A549 (cell line): ENCODE measurements around the gene VARS2.

Experiments
- CTCF ChIP-seq: fragments of >200 bp; sonication (Bioruptor Twin); formaldehyde crosslinking; IDR thresholded peaks from 3 replicates; pipeline ENCODE4 v1.5.1; 2016
- EP300 ChIP-seq, 2 experiments: fragments of >200 bp; sonication (Bioruptor Twin); formaldehyde crosslinking; IDR thresholded peaks; 2 replicates in 1 of 2; 3 replicates in 1 of 2; pipeline ENCODE4 v1.6.1; 2016 to 2017
- JUN ChIP-seq, 2 experiments: fragments of >200 bp; sonication (Bioruptor Twin); formaldehyde crosslinking; IDR thresholded peaks; 2 replicates in 1 of 2; 3 replicates in 1 of 2; pipeline ENCODE4 v1.6.1; 2016 to 2017
- MAFK ChIP-seq: fragments of 450-650 bp; IDR thresholded peaks from 2 replicates; pipeline ENCODE4 v1.6.1; 2014; ENCODE audit not compliant: partially characterized antibody
- MYC ChIP-seq: IDR thresholded peaks from 2 replicates; pipeline ENCODE4 v1.6.1; 2012; ENCODE audit warnings: mild to moderate bottlenecking, inconsistent platforms, low read length, improper control_type of control experiment, borderline replicate concordance
- POLR2A ChIP-seq: IDR thresholded peaks from 2 replicates; pipeline ENCODE4 v1.6.1; 2012; ENCODE audit warnings: mild to moderate bottlenecking, low read length
- REST ChIP-seq: fragments of 200-600 bp; sonication (generic); IDR thresholded peaks from 2 replicates; pipeline ENCODE4 v1.6.1; 2016; ENCODE audit warnings: antibody characterized with exemption, mild to moderate bottlenecking, moderate library complexity
- SMC3 ChIP-seq: fragments of >200 bp; sonication (Bioruptor Twin); formaldehyde crosslinking; IDR thresholded peaks from 3 replicates; pipeline ENCODE4 v1.6.1; 2018; ENCODE audit warnings: inconsistent platforms
- TP53 ChIP-seq: fragments of 250-450 bp; sonication (Bioruptor Pico); IDR thresholded peaks from 2 replicates; pipeline ENCODE4 v1.5.0; 2021; ENCODE audit warnings: mild to moderate bottlenecking, moderate library complexity

- TF ChIP-seq MAFK, result no peak
- peak; percentile 82 for TF ChIP-seq CTCF
- TF ChIP-seq REST, result no peak
- TF ChIP-seq TP53 (CRISPR knock-in tag), result no peak
- peak; percentile 89 for TF ChIP-seq SMC3
- no peak for TF ChIP-seq POLR2A
- TF ChIP-seq MYC, result no peak; the same call in 1 of the 2 replicates
- no peak for TF ChIP-seq EP300 (IDR thresholded peaks at IDR 0.05)
- no peak for TF ChIP-seq JUN (IDR thresholded peaks at IDR 0.05)
These were observed 36.4 kb upstream of the VARS2 start for GRCh38 chr6:30877419-30878262.
